Transverse colon (tissue), 4 donors: ENCODE results near the gene UBE2E2. TPM values are rescaled to one million over a fixed set of nuclear protein-coding genes. Genes with fewer than 3 reads are reported as not detected.

Source experiments
- DNase-seq: peaks from one replicate; pipeline ENCODE4 v3.0.0-alpha.2; 2019
- H3K27ac ChIP-seq, 4 donors: fragments of 200-600 bp; sonication (generic); 2 replicates each; pipeline ENCODE4 v1.5.1; 2016 to 2018; ENCODE audit warnings: inconsistent platforms in 4 of 4
- H3K27me3 ChIP-seq: fragments of 200-600 bp; sonication (generic); 2 replicates; pipeline ENCODE4 v1.5.1; 2017; ENCODE audit warnings: inconsistent platforms
- H3K36me3 ChIP-seq, 4 donors: fragments of 200-600 bp; sonication (generic); 2 replicates each; pipeline ENCODE4 v1.5.1; 2017 to 2019; ENCODE audit warnings: inconsistent platforms in 4 of 4
- H3K4me1 ChIP-seq, 4 donors: fragments of 200-600 bp; sonication (generic); 2 replicates each; pipeline ENCODE4 v1.5.1; 2017 to 2020; ENCODE audit warnings: inconsistent platforms in 4 of 4
- H3K4me3 ChIP-seq, 4 donors: fragments of 200-600 bp; sonication (generic); 1 replicate in 1 of 4; 2 replicates in 3 of 4; pipeline versions ENCODE4 v1.5.1 to v1.6.1; 2017 to 2019; ENCODE audit warnings: inconsistent platforms in 4 of 4
- H3K9me3 ChIP-seq, 2 donors: fragments of 200-600 bp; sonication (generic); 2 replicates each; pipeline ENCODE4 v1.5.1; 2017 to 2019; ENCODE audit warnings: inconsistent platforms in 2 of 2
- EP300 ChIP-seq: sonication (generic); formaldehyde crosslinking; IDR thresholded peaks from one replicate; pipeline ENCODE4 v1.6.1; 2017; ENCODE audit warnings: antibody characterized with exemption, low read depth
- POLR2A ChIP-seq: fragments of 450-650 bp; IDR thresholded peaks from one replicate; pipeline ENCODE4 v1.6.1; 2016; ENCODE audit warnings: antibody characterized with exemption, mild to moderate bottlenecking, moderate library complexity
- POLR2AphosphoS5 ChIP-seq, 3 donors: sonication (generic); formaldehyde crosslinking; IDR thresholded peaks; one replicate each; pipeline ENCODE4 v1.6.1; 2016; ENCODE audit warnings: antibody characterized with exemption in 3 of 3
- WGBS, 2 donors: methylation state at CpG; one replicate each; pipeline ENCODE4 v1.1.5; 2018; ENCODE audit warnings: low coverage in 1 of 2; 5-methylcytosine and 5-hydroxymethylcytosine counted together
- in situ Hi-C, 4 donors: fragments of 200-750 bp; cut with MboI; loops; one replicate each; pipeline versions ENCODE4 v1.15.0 to v1.15.1; 2017; ENCODE audit warnings: low sequenced_read_pairs in 3 of 4, low pct_ligation_motif_present in 1 of 4, low pct_unique_long_range_greater_than_20kb in 1 of 4
- intact Hi-C: fragments of 100-400 bp; cut with DNase I; formaldehyde crosslinking; loops from one replicate; pipeline ENCODE4 v1.15.1; 2023; ENCODE audit warnings: low total_unique reads
- total RNA-seq, 4 donors: library from RNA; depleted of rRNA; stranded (reverse); fragments of >200 nt; gene quantifications; one replicate each; pipeline ENCODE4 v1.1.0, GENCODE V29; 2016
- TF ChIP-seq, protein P1 (sequence below), 5 experiments: fragments of 200-600 bp in 3 of 5; fragments of 450-650 bp in 2 of 5; sonication (generic) in 3 of 5; IDR thresholded peaks; 1 replicate in 2 of 5; 2 replicates in 3 of 5; pipeline ENCODE4 v1.5.1; 2016 to 2017; ENCODE audit warnings: antibody characterized with exemption in 5 of 5, inconsistent platforms in 3 of 5, mild to moderate bottlenecking in 2 of 5, moderate library complexity in 1 of 5

Gene UBE2E2
- total RNA-seq, 4 donors from 2014 or later = 5.4 to 133 (median 7.6) TPM

- in situ Hi-C loops (no loop called here), intact Hi-C loops (no loop called here)
- no peak for DNase-seq
- no peaks in the 10 kb centered on the region for H3K4me1 ChIP-seq
- H3K27ac ChIP-seq = no peak overlapping the region
- no peak overlapping the region for H3K4me3 ChIP-seq
- H3K36me3 ChIP-seq = no peaks in the 10 kb centered on the region
- H3K27me3 ChIP-seq = no peaks in the 10 kb centered on the region
- TF ChIP-seq POLR2AphosphoS5 (IDR thresholded peaks at IDR 0.05) = no peak
- no peak for TF ChIP-seq POLR2A
- TF ChIP-seq, protein P1, sequence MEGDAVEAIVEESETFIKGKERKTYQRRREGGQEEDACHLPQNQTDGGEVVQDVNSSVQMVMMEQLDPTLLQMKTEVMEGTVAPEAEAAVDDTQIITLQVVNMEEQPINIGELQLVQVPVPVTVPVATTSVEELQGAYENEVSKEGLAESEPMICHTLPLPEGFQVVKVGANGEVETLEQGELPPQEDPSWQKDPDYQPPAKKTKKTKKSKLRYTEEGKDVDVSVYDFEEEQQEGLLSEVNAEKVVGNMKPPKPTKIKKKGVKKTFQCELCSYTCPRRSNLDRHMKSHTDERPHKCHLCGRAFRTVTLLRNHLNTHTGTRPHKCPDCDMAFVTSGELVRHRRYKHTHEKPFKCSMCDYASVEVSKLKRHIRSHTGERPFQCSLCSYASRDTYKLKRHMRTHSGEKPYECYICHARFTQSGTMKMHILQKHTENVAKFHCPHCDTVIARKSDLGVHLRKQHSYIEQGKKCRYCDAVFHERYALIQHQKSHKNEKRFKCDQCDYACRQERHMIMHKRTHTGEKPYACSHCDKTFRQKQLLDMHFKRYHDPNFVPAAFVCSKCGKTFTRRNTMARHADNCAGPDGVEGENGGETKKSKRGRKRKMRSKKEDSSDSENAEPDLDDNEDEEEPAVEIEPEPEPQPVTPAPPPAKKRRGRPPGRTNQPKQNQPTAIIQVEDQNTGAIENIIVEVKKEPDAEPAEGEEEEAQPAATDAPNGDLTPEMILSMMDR (IDR thresholded peaks at IDR 0.05) = no peak
- no peak for TF ChIP-seq EP300
- WGBS, 2 donors = 77 to 91% methylated on average over 3 of the region's 3 CpGs
- H3K9me3 ChIP-seq = no peaks in the 10 kb centered on the region
Measured at GRCh38 chr3:23575697-23576096, 372.6 kb downstream of the UBE2E2 start.

GRCh38 chr3:23576379-23576959 is 373.3 kb downstream of the UBE2E2 start:
- intact Hi-C loops (no loop called here), in situ Hi-C loops (no loop called here)
- WGBS, 2 donors = 41 to 46% methylated on average over 2 of the region's 2 CpGs
- DNase-seq = no peak
- TF ChIP-seq, protein P1 (IDR thresholded peaks at IDR 0.05) = no peak
- TF ChIP-seq EP300 (no peak), POLR2A (no peak), POLR2AphosphoS5 (IDR thresholded peaks at IDR 0.05) (no peak)
- H3K36me3 ChIP-seq = no peaks in the 10 kb centered on the region
- H3K4me3 ChIP-seq = no peak overlapping the region
- no peaks in the 10 kb centered on the region for H3K9me3 ChIP-seq
- H3K27ac ChIP-seq = no peak overlapping the region
- no peaks in the 10 kb centered on the region for H3K4me1 ChIP-seq
- no peaks in the 10 kb centered on the region for H3K27me3 ChIP-seq

DNA sequence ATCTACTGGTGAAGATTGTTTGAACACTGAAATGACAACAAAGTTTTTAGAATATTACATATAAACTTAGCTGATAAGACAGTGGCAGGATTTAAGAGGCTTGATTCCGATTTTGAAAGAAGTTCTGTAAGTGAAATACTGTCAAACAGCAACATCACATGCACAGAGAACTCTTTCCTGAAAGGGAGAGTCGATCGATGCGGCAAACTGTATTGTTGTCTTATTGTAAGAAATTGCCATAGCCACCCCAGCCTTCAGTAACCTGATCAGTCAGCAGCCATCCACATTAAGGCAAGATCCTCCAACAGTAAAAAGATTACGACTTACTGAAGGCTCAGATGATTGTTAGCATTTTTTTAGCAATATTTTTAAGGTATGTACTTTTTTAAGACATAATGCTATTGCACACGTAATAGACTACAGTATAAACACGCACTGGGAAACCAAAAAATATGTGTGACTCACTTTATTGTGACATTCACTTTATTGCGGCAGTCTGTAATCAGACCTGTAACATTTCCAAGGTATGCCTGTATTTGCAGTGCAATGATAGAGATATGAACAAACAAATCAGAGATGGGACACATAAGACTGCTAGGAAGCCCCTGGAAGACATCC is 377.1 kb downstream of the UBE2E2 start:
- no peaks in the 10 kb centered on the region for H3K36me3 ChIP-seq
- intact Hi-C loops = no loop called here
- TF ChIP-seq POLR2A (no peak), POLR2AphosphoS5 (IDR thresholded peaks at IDR 0.05) (no peak), EP300 (no peak)
- TF ChIP-seq, protein P1 (IDR thresholded peaks at IDR 0.05) = no peak
- H3K4me3 ChIP-seq = no peak overlapping the region
- H3K4me1 ChIP-seq = no peaks in the 10 kb centered on the region
- no peak for DNase-seq
- H3K27me3 ChIP-seq = no peaks in the 10 kb centered on the region
- in situ Hi-C loops = no loop called here
- no peaks in the 10 kb centered on the region for H3K9me3 ChIP-seq
- 63 to 69% methylated on average over 4 to 8 of the region's 8 CpGs for WGBS, 2 donors
- H3K27ac ChIP-seq = no peak overlapping the region

GRCh38 chr3:23583980-23584740 is 381.0 kb downstream of the UBE2E2 start:
- Histone ChIP-seq H3K4me1 (no peaks in the 10 kb centered on the region), H3K4me3 (no peak overlapping the region), H3K9me3 (no peaks in the 10 kb centered on the region), H3K27me3 (no peaks in the 10 kb centered on the region), H3K36me3 (no peaks in the 10 kb centered on the region), H3K27ac (no peak overlapping the region)
- WGBS, 2 donors = 85 to 87% methylated on average over 10 of the region's 10 CpGs
- DNase-seq = no peak
- in situ Hi-C loops = no loop called here
- intact Hi-C loops = no loop called here
- TF ChIP-seq POLR2AphosphoS5 (IDR thresholded peaks at IDR 0.05) = no peak
